ENCODE results near the gene TPT1.
"Not testable (repeated sequence)": the region's sequence is repeated elsewhere in the genome, so short reads cannot be mapped to it uniquely, and the experiment has no call there.

Gene TPT1

GRCh38 chr13:45385907-45386553, 45.0 kb upstream of the TPT1 start:
- TF ChIP-seq EZH2phosphoT487 (IDR thresholded peaks at IDR 0.05; ENCODE audit: borderline replicate concordance) (no peak), CTCF (conservative IDR thresholded peaks at IDR 0.05; ENCODE audit: low read length) (no peak)
- no peak overlapping the region for H3K4me2 ChIP-seq (ENCODE audit: low read depth, low read length, poor library complexity, severe bottlenecking)
- H3K4me1 ChIP-seq (ENCODE audit: insufficient read depth, low read length, poor library complexity, severe bottlenecking): no peaks in the 10 kb centered on the region
- H3K36me3 ChIP-seq (ENCODE audit: insufficient read depth, low read length): no peaks in the 10 kb centered on the region
- H3K9ac ChIP-seq (ENCODE audit: low read depth, low read length, poor library complexity, severe bottlenecking): no peak overlapping the region
- H3K4me3 ChIP-seq (ENCODE audit: low read length, poor library complexity, severe bottlenecking): no peak overlapping the region
- H3K9me3 ChIP-seq (ENCODE audit: insufficient read depth, low read depth, low read length): no peaks in the 10 kb centered on the region
- no peaks in the 10 kb centered on the region for H3K9me2 ChIP-seq (replicated peaks; ENCODE audit: low read depth, low read length)
- H3K27me3 ChIP-seq (ENCODE audit: insufficient read depth, low read length, poor library complexity, severe bottlenecking): no peaks in the 10 kb centered on the region
- no peaks in the 10 kb centered on the region for H4K20me1 ChIP-seq (ENCODE audit: insufficient read depth, low read length, poor library complexity, severe bottlenecking)
- no peaks in the 10 kb centered on the region for H3F3A ChIP-seq (ENCODE audit: low read depth)
- no peaks in the 10 kb centered on the region for H3K79me2 ChIP-seq (ENCODE audit: insufficient read depth, low read length)
- no peak overlapping the region for H2AFZ ChIP-seq (ENCODE audit: low read length)

- no peak overlapping the region for H2AFZ ChIP-seq (ENCODE audit: low read length)
- H3F3A ChIP-seq (ENCODE audit: low read depth): no peaks in the 10 kb centered on the region
- H3K4me2 ChIP-seq (ENCODE audit: low read depth, low read length, poor library complexity, severe bottlenecking): no peak overlapping the region
- no peaks in the 10 kb centered on the region for H4K20me1 ChIP-seq (ENCODE audit: insufficient read depth, low read length, poor library complexity, severe bottlenecking)
- H3K9me3 ChIP-seq (ENCODE audit: insufficient read depth, low read depth, low read length): no peaks in the 10 kb centered on the region
- H3K36me3 ChIP-seq (ENCODE audit: insufficient read depth, low read length): no peaks in the 10 kb centered on the region
- H3K4me1 ChIP-seq (ENCODE audit: insufficient read depth, low read length, poor library complexity, severe bottlenecking): no peaks in the 10 kb centered on the region
- H3K9me2 ChIP-seq (replicated peaks; ENCODE audit: low read depth, low read length): no peaks in the 10 kb centered on the region
- H3K4me3 ChIP-seq (ENCODE audit: low read length, poor library complexity, severe bottlenecking): no peak overlapping the region
- no peaks in the 10 kb centered on the region for H3K27me3 ChIP-seq (ENCODE audit: insufficient read depth, low read length, poor library complexity, severe bottlenecking)
- H3K9ac ChIP-seq (ENCODE audit: low read depth, low read length, poor library complexity, severe bottlenecking): no peak overlapping the region
- TF ChIP-seq CTCF (conservative IDR thresholded peaks at IDR 0.05; ENCODE audit: low read length): no peak
- TF ChIP-seq EZH2phosphoT487 (IDR thresholded peaks at IDR 0.05; ENCODE audit: borderline replicate concordance): no peak
- H3K79me2 ChIP-seq (ENCODE audit: insufficient read depth, low read length): no peaks in the 10 kb centered on the region
Observed at GRCh38 chr13:45385320-45385719, 44.3 kb upstream of the TPT1 start.

- Histone ChIP-seq H4K20me1 (ENCODE audit: insufficient read depth, low read length, poor library complexity, severe bottlenecking) (no peaks in the 10 kb centered on the region), H3K4me3 (ENCODE audit: low read length, poor library complexity, severe bottlenecking) (no peak overlapping the region), H3F3A (ENCODE audit: low read depth) (no peaks in the 10 kb centered on the region), H3K4me1 (ENCODE audit: insufficient read depth, low read length, poor library complexity, severe bottlenecking) (no peaks in the 10 kb centered on the region), H2AFZ (ENCODE audit: low read length) (no peak overlapping the region), H3K9ac (ENCODE audit: low read depth, low read length, poor library complexity, severe bottlenecking) (no peak overlapping the region), H3K79me2 (ENCODE audit: insufficient read depth, low read length) (no peaks in the 10 kb centered on the region), H3K9me2 (replicated peaks; ENCODE audit: low read depth, low read length) (no peaks in the 10 kb centered on the region), H3K4me2 (ENCODE audit: low read depth, low read length, poor library complexity, severe bottlenecking) (no peak overlapping the region), H3K27me3 (ENCODE audit: insufficient read depth, low read length, poor library complexity, severe bottlenecking) (no peaks in the 10 kb centered on the region), H3K9me3 (ENCODE audit: insufficient read depth, low read depth, low read length) (no peaks in the 10 kb centered on the region), H3K36me3 (ENCODE audit: insufficient read depth, low read length) (no peaks in the 10 kb centered on the region)
- TF ChIP-seq EZH2phosphoT487 (IDR thresholded peaks at IDR 0.05; ENCODE audit: borderline replicate concordance) (no peak), CTCF (conservative IDR thresholded peaks at IDR 0.05; ENCODE audit: low read length) (no peak)
Observed at GRCh38 chr13:45384474-45385174, 43.6 kb upstream of the TPT1 start.

GRCh38 chr13:45382739-45383138, 41.8 kb upstream of the TPT1 start:
- not testable (repeated sequence) for H3K27me3 ChIP-seq (ENCODE audit: insufficient read depth, low read length, poor library complexity, severe bottlenecking); H3K9me2 ChIP-seq (replicated peaks; ENCODE audit: low read depth, low read length); H3F3A ChIP-seq (ENCODE audit: low read depth); H3K9ac ChIP-seq (ENCODE audit: low read depth, low read length, poor library complexity, severe bottlenecking); H3K4me3 ChIP-seq (ENCODE audit: low read length, poor library complexity, severe bottlenecking); H3K36me3 ChIP-seq (ENCODE audit: insufficient read depth, low read length); H3K4me2 ChIP-seq (ENCODE audit: low read depth, low read length, poor library complexity, severe bottlenecking); H3K79me2 ChIP-seq (ENCODE audit: insufficient read depth, low read length); H2AFZ ChIP-seq (ENCODE audit: low read length); H3K9me3 ChIP-seq (ENCODE audit: insufficient read depth, low read depth, low read length); H4K20me1 ChIP-seq (ENCODE audit: insufficient read depth, low read length, poor library complexity, severe bottlenecking); H3K4me1 ChIP-seq (ENCODE audit: insufficient read depth, low read length, poor library complexity, severe bottlenecking)

All from Loucy (cell line).